HCT116 (cell line): ENCODE data around the gene NHLRC3. TPM values are rescaled to one million over a fixed set of nuclear protein-coding genes. Genes with fewer than 3 reads are reported as not detected.

Experiments
- ATAC-seq: fragments of 200-7000 bp; cut with Tn5 transposase; 2 replicates; pipeline ENCODE4 v1.9.1; 2020; ENCODE audit warnings: mild to moderate bottlenecking, moderate library complexity
- BruUV-seq: library from RNA; stranded (reverse); fragments of 400-500 nt; replicated peaks from 2 replicates; lab custom pipeline; 2021; lab: Mats Ljungman, UMichigan
- CTCF ChIA-PET: fragments of 300-600 bp; sonication (Branson Sonifier 250); formaldehyde crosslinking; loops from one replicate; lab custom pipeline; 2021; ENCODE audit warnings: antibody characterized with exemption; lab: Charles Lee
- POLR2A ChIA-PET: fragments of 300-600, 350-600 bp; sonication (Branson Sonifier 250); formaldehyde crosslinking; loops from one replicate; lab custom pipeline; 2021; ENCODE audit warnings: antibody characterized with exemption; lab: Charles Lee
- RAD21 ChIA-PET, 2 experiments: fragments of 300-600 bp; sonication (Branson Sonifier 250); formaldehyde crosslinking; loops; one replicate each; lab custom pipeline; 2023; ENCODE audit warnings: low total read pairs in 2 of 2; ENCODE audit not compliant: uncharacterized antibody in 2 of 2, unreplicated experiment in 2 of 2, low non-redundant PET in 1 of 2; lab: Charles Lee
- DNase-seq: peaks from one replicate; pipeline ENCODE4 v3.0.0-alpha.2; 2010; ENCODE audit warnings: low read depth, low spot score
- H2AFZ ChIP-seq: fragments of 200-600 bp; shearing (Covaris generic), sonication (generic); 2 replicates; pipeline ENCODE4 v1.6.1; 2017; ENCODE audit warnings: low read depth, mixed run types, mixed read lengths, antibody characterized with exemption, low read length; ENCODE audit not compliant: poor library complexity, severe bottlenecking
- H3K27ac ChIP-seq: 2 replicates; pipeline ENCODE4 v1.5.1; 2012; ENCODE audit warnings: low read depth, low read length
- H3K27me3 ChIP-seq: fragments of 200-600 bp; sonication (generic); 2 replicates; pipeline ENCODE4 v1.6.1; 2016; ENCODE audit warnings: mixed run types, low read length, mixed read lengths; ENCODE audit not compliant: insufficient read depth
- H3K36me3 ChIP-seq, 2 experiments: fragments of 200-500 bp in 1 of 2; fragments of 200-600 bp in 1 of 2; sonication (Bioruptor generic) in 1 of 2; sonication (generic) in 1 of 2; 2 replicates each; pipeline versions ENCODE4 v1.5.1 to v1.6.1; 2014 to 2016; ENCODE audit warnings: low read length in 2 of 2, inconsistent platforms in 1 of 2, mixed read lengths in 1 of 2, mixed run types in 1 of 2; ENCODE audit not compliant: insufficient read depth in 2 of 2, control insufficient read depth in 1 of 2
- H3K4me1 ChIP-seq, 2 experiments: fragments of 200-600 bp in 1 of 2; sonication (generic) in 1 of 2; 2 replicates each; pipeline versions ENCODE4 v1.5.1 to v1.6.1; 2012 to 2017; ENCODE audit warnings: low read length in 2 of 2, inconsistent platforms in 1 of 2, mild to moderate bottlenecking in 1 of 2, mixed read lengths in 1 of 2, mixed run types in 1 of 2, moderate library complexity in 1 of 2; ENCODE audit not compliant: insufficient read depth in 2 of 2, control insufficient read depth in 1 of 2
- H3K4me2 ChIP-seq: fragments of 200-600 bp; sonication (generic); 2 replicates; pipeline ENCODE4 v1.6.1; 2017; ENCODE audit warnings: mixed run types, low read length, mixed read lengths
- H3K4me3 ChIP-seq, 2 experiments: fragments of 200-600 bp in 1 of 2; sonication (generic) in 1 of 2; replicated peaks in 1 of 2; 2 replicates each; pipeline ENCODE4 v1.5.1; 2011 to 2016; ENCODE audit warnings: low read length in 2 of 2, control low read depth in 1 of 2, low read depth in 1 of 2, mild to moderate bottlenecking in 1 of 2, mixed read lengths in 1 of 2, mixed run types in 1 of 2
- H3K79me2 ChIP-seq: fragments of 200-600 bp; sonication (generic); 2 replicates; pipeline ENCODE4 v1.6.1; 2017; ENCODE audit warnings: mild to moderate bottlenecking, mixed run types, low read length, moderate library complexity, mixed read lengths; ENCODE audit not compliant: insufficient read depth
- H3K9ac ChIP-seq: fragments of 200-600 bp; sonication (generic); 2 replicates; pipeline ENCODE4 v1.6.1; 2016; ENCODE audit warnings: low read length, mixed read lengths
- H3K9me2 ChIP-seq: fragments of 200-600 bp; sonication (generic), shearing (Covaris generic); 2 replicates; pipeline ENCODE4 v1.6.1; 2017; ENCODE audit warnings: mixed run types, mild to moderate bottlenecking, moderate library complexity; ENCODE audit not compliant: insufficient read depth
- H3K9me3 ChIP-seq, 2 experiments: fragments of 200-500 bp in 1 of 2; fragments of 200-600 bp in 1 of 2; sonication (Bioruptor generic) in 1 of 2; sonication (generic) in 1 of 2; 2 replicates each; pipeline ENCODE4 v1.6.1; 2014 to 2017; ENCODE audit warnings: low read length in 2 of 2, mixed read lengths in 2 of 2, inconsistent platforms in 1 of 2, low read depth in 1 of 2, mild to moderate bottlenecking in 1 of 2, mixed run types in 1 of 2, moderate library complexity in 1 of 2; ENCODE audit not compliant: control insufficient read depth in 1 of 2, insufficient read depth in 1 of 2
- H4K20me1 ChIP-seq: fragments of 200-600 bp; sonication (generic), shearing (Covaris generic); 2 replicates; pipeline ENCODE4 v1.6.1; 2017; ENCODE audit warnings: mixed run types, mild to moderate bottlenecking, moderate library complexity; ENCODE audit not compliant: insufficient read depth
- CBX3 ChIP-seq: IDR thresholded peaks from 2 replicates; pipeline ENCODE4 v1.6.1; 2012; ENCODE audit warnings: low read depth
- CEBPB ChIP-seq: IDR thresholded peaks from 2 replicates; pipeline ENCODE4 v1.6.1; 2012; ENCODE audit warnings: low read depth
- CTCF ChIP-seq, 3 experiments: fragments of 200-600 bp in 1 of 3; sonication (generic) in 1 of 3; IDR thresholded peaks in 2 of 3; conservative IDR thresholded peaks in 1 of 3; 2 replicates each; pipeline ENCODE4 v1.5.1; 2012 to 2017; ENCODE audit warnings: low read depth in 2 of 3, low read length in 2 of 3, antibody characterized with exemption in 1 of 3, borderline replicate concordance in 1 of 3, control low read depth in 1 of 3, mild to moderate bottlenecking in 1 of 3, mixed read lengths in 1 of 3, mixed run types in 1 of 3, moderate library complexity in 1 of 3; ENCODE audit not compliant: insufficient read depth in 1 of 3
- EGR1 ChIP-seq: IDR thresholded peaks from 2 replicates; pipeline ENCODE4 v1.6.1; 2012; ENCODE audit warnings: low read depth
- EZH2phosphoT487 ChIP-seq: fragments of 200-600 bp; IDR thresholded peaks from 2 replicates; pipeline ENCODE4 v1.6.1; 2018; ENCODE audit warnings: antibody characterized with exemption, borderline replicate concordance
- FOSL1 ChIP-seq: IDR thresholded peaks from 2 replicates; pipeline ENCODE4 v1.6.1; 2012; ENCODE audit warnings: low read depth
- JUND ChIP-seq: IDR thresholded peaks from 2 replicates; pipeline ENCODE4 v1.6.1; 2012
- MAX ChIP-seq: IDR thresholded peaks from 2 replicates; pipeline ENCODE4 v1.6.1; 2012
- POLR2A ChIP-seq: IDR thresholded peaks from 2 replicates; pipeline ENCODE4 v1.7.0; 2011; ENCODE audit warnings: borderline replicate concordance; ENCODE audit not compliant: insufficient read depth, insufficient read length; ENCODE audit errors: extremely low read depth
- RAD21 ChIP-seq: IDR thresholded peaks from 2 replicates; pipeline ENCODE4 v1.6.1; 2012; ENCODE audit warnings: low read depth, mild to moderate bottlenecking
- SIN3A ChIP-seq: IDR thresholded peaks from 2 replicates; pipeline ENCODE4 v1.6.1; 2012; ENCODE audit warnings: low read depth
- SP1 ChIP-seq: IDR thresholded peaks from 2 replicates; pipeline ENCODE4 v1.6.1; 2012; ENCODE audit warnings: low read depth
- SRF ChIP-seq: IDR thresholded peaks from 2 replicates; pipeline ENCODE4 v1.6.1; 2012; ENCODE audit warnings: low read depth
- YY1 ChIP-seq: IDR thresholded peaks from 2 replicates; pipeline ENCODE4 v1.6.1; 2011; ENCODE audit warnings: low read length, low read depth, moderate library complexity, mild to moderate bottlenecking; ENCODE audit not compliant: insufficient replicate concordance; ENCODE audit errors: extremely low read depth
- ZBTB33 ChIP-seq: IDR thresholded peaks from 2 replicates; pipeline ENCODE4 v1.6.1; 2011; ENCODE audit warnings: mild to moderate bottlenecking, low read length, moderate library complexity; ENCODE audit not compliant: insufficient replicate concordance; ENCODE audit errors: extremely low read depth
- ZFX ChIP-seq: fragments of 450-650 bp; IDR thresholded peaks from 2 replicates; pipeline ENCODE4 v1.6.1; 2017
- ZNF274 ChIP-seq: fragments of 200-500 bp; sonication (Bioruptor generic); IDR thresholded peaks from 2 replicates; pipeline ENCODE4 v1.6.1; 2014; ENCODE audit warnings: mild to moderate bottlenecking, low read depth, low read length, inconsistent platforms
- intact Hi-C: fragments of 100-400 bp; cut with micrococcal nuclease; formaldehyde crosslinking; loops from 2 replicates; pipeline ENCODE4 v1.10.0; 2022
- total RNA-seq: library from RNA; stranded (reverse); gene quantifications from one replicate; pipeline ENCODE4 v1.2.1, GENCODE V29; 2021; ENCODE audit not compliant: unreplicated experiment
- TF ChIP-seq, protein P1 (sequence below): IDR thresholded peaks from 2 replicates; pipeline ENCODE4 v1.6.1; 2012; ENCODE audit warnings: low read depth
- TF ChIP-seq, protein P2 (sequence below): IDR thresholded peaks from 2 replicates; pipeline ENCODE4 v1.6.1; 2012

NHLRC3 gene
- total RNA-seq, 1 experiment from 2014 or later = 7.2 TPM

GRCh38 chr13:39034085-39034484 is 4.2 kb upstream of the NHLRC3 start:
- H3K27ac ChIP-seq = no peak overlapping the region
- CTCF ChIA-PET = no interaction called here
- no peaks in the 10 kb centered on the region for H4K20me1 ChIP-seq
- no peak overlapping the region for H3K4me2 ChIP-seq
- intact Hi-C loops = no loop called here
- no TSS peak for BruUV-seq
- no peak for ATAC-seq
- no peaks in the 10 kb centered on the region for H3K9me2 ChIP-seq
- H3K9ac ChIP-seq = no peak overlapping the region
- no peaks in the 10 kb centered on the region for H3K27me3 ChIP-seq
- H3K79me2 ChIP-seq = peaks cover 73% of the 10 kb centered on the region
- H3K4me1 ChIP-seq = peaks cover 0 to 25% of the 10 kb centered on the region in 2 experiments; a peak in 3 of 4 replicates
- no peak overlapping the region for H3K4me3 ChIP-seq
- POLR2A ChIA-PET = no interaction called here
- H3K36me3 ChIP-seq = no peaks in the 10 kb centered on the region
- DNase-seq = no peak
- no peaks in the 10 kb centered on the region for H3K9me3 ChIP-seq
- no peak overlapping the region for H2AFZ ChIP-seq
- TF ChIP-seq YY1 (no peak), EZH2phosphoT487 (no peak), POLR2A (no peak), MAX (no peak), JUND (no peak), ZNF274 (no peak), ZFX (no peak), ZBTB33 (no peak), SP1 (no peak), EGR1 (no peak), SRF (no peak), FOSL1 (no peak), CEBPB (no peak), SIN3A (no peak), CBX3 (no peak), CTCF (IDR thresholded peaks at IDR 0.05 in 2 of 3, conservative IDR thresholded peaks at IDR 0.05 in 1 of 3; ENCODE audit: borderline replicate concordance in 1 of 3, insufficient read depth in 1 of 3, low read depth in 2 of 3, low read length in 2 of 3) (no peak), RAD21 (no peak)
- TF ChIP-seq, protein P1, sequence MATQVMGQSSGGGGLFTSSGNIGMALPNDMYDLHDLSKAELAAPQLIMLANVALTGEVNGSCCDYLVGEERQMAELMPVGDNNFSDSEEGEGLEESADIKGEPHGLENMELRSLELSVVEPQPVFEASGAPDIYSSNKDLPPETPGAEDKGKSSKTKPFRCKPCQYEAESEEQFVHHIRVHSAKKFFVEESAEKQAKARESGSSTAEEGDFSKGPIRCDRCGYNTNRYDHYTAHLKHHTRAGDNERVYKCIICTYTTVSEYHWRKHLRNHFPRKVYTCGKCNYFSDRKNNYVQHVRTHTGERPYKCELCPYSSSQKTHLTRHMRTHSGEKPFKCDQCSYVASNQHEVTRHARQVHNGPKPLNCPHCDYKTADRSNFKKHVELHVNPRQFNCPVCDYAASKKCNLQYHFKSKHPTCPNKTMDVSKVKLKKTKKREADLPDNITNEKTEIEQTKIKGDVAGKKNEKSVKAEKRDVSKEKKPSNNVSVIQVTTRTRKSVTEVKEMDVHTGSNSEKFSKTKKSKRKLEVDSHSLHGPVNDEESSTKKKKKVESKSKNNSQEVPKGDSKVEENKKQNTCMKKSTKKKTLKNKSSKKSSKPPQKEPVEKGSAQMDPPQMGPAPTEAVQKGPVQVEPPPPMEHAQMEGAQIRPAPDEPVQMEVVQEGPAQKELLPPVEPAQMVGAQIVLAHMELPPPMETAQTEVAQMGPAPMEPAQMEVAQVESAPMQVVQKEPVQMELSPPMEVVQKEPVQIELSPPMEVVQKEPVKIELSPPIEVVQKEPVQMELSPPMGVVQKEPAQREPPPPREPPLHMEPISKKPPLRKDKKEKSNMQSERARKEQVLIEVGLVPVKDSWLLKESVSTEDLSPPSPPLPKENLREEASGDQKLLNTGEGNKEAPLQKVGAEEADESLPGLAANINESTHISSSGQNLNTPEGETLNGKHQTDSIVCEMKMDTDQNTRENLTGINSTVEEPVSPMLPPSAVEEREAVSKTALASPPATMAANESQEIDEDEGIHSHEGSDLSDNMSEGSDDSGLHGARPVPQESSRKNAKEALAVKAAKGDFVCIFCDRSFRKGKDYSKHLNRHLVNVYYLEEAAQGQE = no peak
- TF ChIP-seq, protein P2, sequence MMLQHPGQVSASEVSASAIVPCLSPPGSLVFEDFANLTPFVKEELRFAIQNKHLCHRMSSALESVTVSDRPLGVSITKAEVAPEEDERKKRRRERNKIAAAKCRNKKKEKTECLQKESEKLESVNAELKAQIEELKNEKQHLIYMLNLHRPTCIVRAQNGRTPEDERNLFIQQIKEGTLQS = no peak
- RAD21 ChIA-PET = no interaction called here
